H9 (cell line): ENCODE results near the gene HCN2. TPM values are rescaled to one million over a fixed set of nuclear protein-coding genes. Genes with fewer than 3 reads are reported as not detected.

Experiments
- DNase-seq: peaks from one replicate; pipeline ENCODE4 v3.0.0-alpha.2; 2017
- H2AFZ ChIP-seq: one replicate; pipeline ENCODE4 v1.6.1; 2013; ENCODE audit warnings: mild to moderate bottlenecking, low read length, control low read depth, moderate library complexity
- H2AK5ac ChIP-seq: 2 replicates; pipeline ENCODE4 v1.6.1; 2013; ENCODE audit warnings: low read length, control low read depth, mixed read lengths; ENCODE audit not compliant: insufficient read length
- H2BK120ac ChIP-seq: one replicate; pipeline ENCODE4 v1.6.1; 2013; ENCODE audit warnings: low read depth, mild to moderate bottlenecking, low read length, control low read depth, inconsistent platforms; ENCODE audit not compliant: poor library complexity, severe bottlenecking
- H2BK12ac ChIP-seq: 2 replicates; pipeline ENCODE4 v1.6.1; 2013; ENCODE audit warnings: low read length, control low read depth, mixed read lengths, low read depth; ENCODE audit not compliant: insufficient read length
- H2BK15ac ChIP-seq: 2 replicates; pipeline ENCODE4 v1.6.1; 2013; ENCODE audit warnings: low read depth, low read length, control low read depth
- H2BK20ac ChIP-seq: one replicate; pipeline ENCODE4 v1.6.1; 2013; ENCODE audit warnings: low read depth, mild to moderate bottlenecking, low read length, control low read depth, inconsistent platforms; ENCODE audit not compliant: poor library complexity, severe bottlenecking
- H2BK5ac ChIP-seq: 2 replicates; pipeline ENCODE4 v1.6.1; 2013; ENCODE audit warnings: low read length, control low read depth, mixed read lengths; ENCODE audit not compliant: insufficient read length
- H3K14ac ChIP-seq: 2 replicates; pipeline ENCODE4 v1.6.1; 2013; ENCODE audit warnings: low read length, control low read depth; ENCODE audit not compliant: insufficient read depth
- H3K18ac ChIP-seq: 2 replicates; pipeline ENCODE4 v1.6.1; 2013; ENCODE audit warnings: low read depth, mild to moderate bottlenecking, mixed read lengths, low read length, control low read depth; ENCODE audit not compliant: insufficient read length
- H3K23ac ChIP-seq: 2 replicates; pipeline ENCODE4 v1.6.1; 2013; ENCODE audit warnings: low read length, control low read depth, mixed read lengths, low read depth; ENCODE audit not compliant: insufficient read length
- H3K23me2 ChIP-seq: 2 replicates; pipeline ENCODE4 v1.6.1; 2013; ENCODE audit warnings: low read depth, mild to moderate bottlenecking, mixed read lengths, low read length, control low read depth; ENCODE audit not compliant: insufficient read length, poor library complexity, severe bottlenecking
- H3K27ac ChIP-seq: 2 replicates; pipeline ENCODE4 v1.5.1; 2013; ENCODE audit warnings: low read length, control low read depth, mixed read lengths, low read depth; ENCODE audit not compliant: insufficient read length
- H3K27me3 ChIP-seq: 2 replicates; pipeline ENCODE4 v1.6.1; 2013; ENCODE audit warnings: low read length, control low read depth, inconsistent platforms; ENCODE audit not compliant: insufficient read depth
- H3K4ac ChIP-seq: 2 replicates; pipeline ENCODE4 v1.6.1; 2013; ENCODE audit warnings: low read depth, mild to moderate bottlenecking, control low read depth, inconsistent platforms, low read length, moderate library complexity
- H3K4me1 ChIP-seq: 2 replicates; pipeline ENCODE4 v1.6.1; 2013; ENCODE audit warnings: low read length, control low read depth, inconsistent platforms; ENCODE audit not compliant: insufficient read depth
- H3K4me2 ChIP-seq: 2 replicates; pipeline ENCODE4 v1.6.1; 2013; ENCODE audit warnings: low read length, control low read depth, mixed read lengths; ENCODE audit not compliant: insufficient read length, insufficient read depth
- H3K56ac ChIP-seq: 2 replicates; pipeline ENCODE4 v1.6.1; 2013; ENCODE audit warnings: low read depth, mild to moderate bottlenecking, mixed read lengths, low read length, control low read depth; ENCODE audit not compliant: insufficient read length
- H3K79me1 ChIP-seq: 2 replicates; pipeline ENCODE4 v1.6.1; 2013; ENCODE audit warnings: low read depth, mild to moderate bottlenecking, moderate library complexity, low read length, control low read depth, inconsistent platforms; ENCODE audit not compliant: insufficient read depth, poor library complexity, severe bottlenecking
- H3K79me2 ChIP-seq: 2 replicates; pipeline ENCODE4 v1.6.1; 2013; ENCODE audit warnings: low read length, control low read depth, inconsistent platforms; ENCODE audit not compliant: insufficient read depth
- H3K9ac ChIP-seq: 2 replicates; pipeline ENCODE4 v1.6.1; 2013; ENCODE audit warnings: low read length, control low read depth, mixed read lengths; ENCODE audit not compliant: insufficient read length; ENCODE audit errors: extremely low read depth
- H3K9me3 ChIP-seq: one replicate; pipeline ENCODE4 v1.6.1; 2013; ENCODE audit warnings: low read depth, low read length, inconsistent platforms; ENCODE audit not compliant: control insufficient read depth
- H3T11ph ChIP-seq: one replicate; pipeline ENCODE4 v1.6.1; 2013; ENCODE audit warnings: mild to moderate bottlenecking, low read length, control low read depth, inconsistent platforms
- H4K20me1 ChIP-seq: one replicate; pipeline ENCODE4 v1.6.1; 2013; ENCODE audit not compliant: control insufficient read depth, insufficient read length, insufficient read depth
- H4K5ac ChIP-seq: 2 replicates; pipeline ENCODE4 v1.6.1; 2013; ENCODE audit warnings: low read depth, mild to moderate bottlenecking, mixed read lengths, low read length, control low read depth; ENCODE audit not compliant: insufficient read length
- H4K8ac ChIP-seq: replicated peaks from 2 replicates; pipeline ENCODE4 v1.6.1; 2013; ENCODE audit warnings: low read length, control low read depth, mixed read lengths, low read depth; ENCODE audit not compliant: insufficient read length
- H4K91ac ChIP-seq: 2 replicates; pipeline ENCODE4 v1.6.1; 2013; ENCODE audit warnings: low read depth, mild to moderate bottlenecking, moderate library complexity, mixed read lengths, low read length, control low read depth; ENCODE audit not compliant: insufficient read length
- H3K27ac Mint-ChIP-seq, 3 experiments: 2 replicates in 2 of 3; 3 replicates in 1 of 3; pipeline ENCODE4 v1.8.0; 2020 to 2021; ENCODE audit warnings: mixed read lengths in 3 of 3, mild to moderate bottlenecking in 1 of 3, moderate library complexity in 1 of 3
- H3K27me3 Mint-ChIP-seq: 2 replicates; pipeline ENCODE4 v1.8.0; 2021; ENCODE audit warnings: low read depth, mild to moderate bottlenecking, moderate library complexity, mixed read lengths
- H3K36me3 Mint-ChIP-seq, 3 experiments: 2 replicates in 2 of 3; 3 replicates in 1 of 3; pipeline ENCODE4 v1.8.0; 2020 to 2021; ENCODE audit warnings: low read depth in 3 of 3, mixed read lengths in 3 of 3; ENCODE audit not compliant: insufficient read depth in 1 of 3
- H3K4me1 Mint-ChIP-seq, 2 experiments: 2 replicates each; pipeline ENCODE4 v1.8.0; 2020; ENCODE audit warnings: mixed read lengths in 2 of 2
- H3K4me3 Mint-ChIP-seq, 2 experiments: 2 replicates in 1 of 2; 3 replicates in 1 of 2; pipeline ENCODE4 v1.8.0; 2020 to 2021; ENCODE audit warnings: mild to moderate bottlenecking in 2 of 2, mixed read lengths in 2 of 2, moderate library complexity in 1 of 2
- H3K9me3 Mint-ChIP-seq, 2 experiments: 2 replicates in 1 of 2; 3 replicates in 1 of 2; pipeline ENCODE4 v1.8.0; 2020; ENCODE audit warnings: mild to moderate bottlenecking in 2 of 2, mixed read lengths in 2 of 2, moderate library complexity in 1 of 2
- CTCF ChIP-seq: fragments of 200-600 bp; sonication (generic); conservative IDR thresholded peaks from 3 replicates; pipeline ENCODE4 v1.8.0; 2021; ENCODE audit warnings: antibody characterized with exemption, mild to moderate bottlenecking
- WGBS: extraction: QIAGEN DNeasy Blood & Tissue Kit; methylation state at CpG from one replicate; pipeline ENCODE4 v1.1.7; 2013; ENCODE audit warnings: missing lambda C conversion rate, low lambda C conversion rate, mixed read lengths; ENCODE audit not compliant: insufficient read length; ENCODE audit errors: extremely low coverage; 5-methylcytosine and 5-hydroxymethylcytosine counted together
- total RNA-seq: library from RNA; stranded (reverse); gene quantifications from 2 replicates; pipeline ENCODE4 v1.2.1, GENCODE V29; 2021

HCN2 gene
- total RNA-seq, 1 experiment from 2014 or later = 3.7 TPM

GRCh38 chr19:610071-610800 lies 20.6 kb downstream of the HCN2 start:
- no peaks in the 10 kb centered on the region for H3K79me1 ChIP-seq
- no peak overlapping the region for H2BK5ac ChIP-seq
- no peak overlapping the region; the same call in 1 of the 2 replicates for H3K14ac ChIP-seq
- no peaks in the 10 kb centered on the region for H3K9me3 ChIP-seq
- H3K4me3 Mint-ChIP-seq = no peak overlapping the region
- H2AK5ac ChIP-seq = no peak overlapping the region
- H4K20me1 ChIP-seq = no peaks in the 10 kb centered on the region
- no peak overlapping the region for H4K91ac ChIP-seq
- WGBS = no CpG with 5 or more reads among the region's 38 CpGs
- H3K18ac ChIP-seq = no peak overlapping the region
- H2BK20ac ChIP-seq = no peak overlapping the region
- H3K27me3 Mint-ChIP-seq = no peaks in the 10 kb centered on the region
- H3K9ac ChIP-seq = no peak overlapping the region
- H3K27ac ChIP-seq = no peak overlapping the region
- H4K8ac ChIP-seq = no peak overlapping the region
- H2BK15ac ChIP-seq = no peak overlapping the region
- TF ChIP-seq CTCF = no peak
- no peak overlapping the region for H2BK120ac ChIP-seq
- H3K36me3 Mint-ChIP-seq = peaks cover 15 to 30% (median 24%) of the 10 kb centered on the region in 3 experiments
- no peak overlapping the region; a peak in 1 of 7 replicates for H3K27ac Mint-ChIP-seq
- no peaks in the 10 kb centered on the region for H3K27me3 ChIP-seq
- no peaks in the 10 kb centered on the region for H3K23me2 ChIP-seq
- H3K79me2 ChIP-seq = no peaks in the 10 kb centered on the region
- no peaks in the 10 kb centered on the region for H3K4me1 ChIP-seq
- H3K4me1 Mint-ChIP-seq = peaks cover 3 to 4% of the 10 kb centered on the region in 2 experiments; a peak in 1 of 4 replicates
- no peak overlapping the region for H2AFZ ChIP-seq
- H3T11ph ChIP-seq = no peak overlapping the region
- no peaks in the 10 kb centered on the region for H3K9me3 Mint-ChIP-seq
- no peak overlapping the region for H3K4me2 ChIP-seq
- H3K4ac ChIP-seq = no peak overlapping the region
- DNase-seq = no peak
- H3K56ac ChIP-seq = no peak overlapping the region
- no peak overlapping the region for H2BK12ac ChIP-seq
- H4K5ac ChIP-seq = no peak overlapping the region
- no peak overlapping the region for H3K23ac ChIP-seq
